ENCODE measurements around the gene CIDEC. TPM values are rescaled to one million over a fixed set of nuclear protein-coding genes. Genes with fewer than 3 reads are reported as not detected.

The CIDEC gene
- total RNA-seq, 4 donors from 2014 or later = 1.00 to 50.5 (median 48.0) TPM

GRCh38 chr3:9911863-9912262, 31.8 kb upstream of the CIDEC start:
- 80 to 95% methylated on average over 4 to 8 of the region's 8 CpGs for WGBS, 2 donors (ENCODE audit: low coverage in 1 of 2)
- H3K36me3 ChIP-seq = peaks cover 0 to 2% (median 0%) of the 10 kb centered on the region in 4 donors
- TF ChIP-seq EP300 (IDR thresholded peaks at IDR 0.05; ENCODE audit: low read depth) (no peak), CTCF (IDR thresholded peaks at IDR 0.05) (no peak)
- in situ Hi-C loops (cut with MboI; ENCODE audit: low pct_ligation_motif_present in 1 of 4, low pct_unique_long_range_greater_than_20kb in 1 of 4, low sequenced_read_pairs in 3 of 4) = no loop called here
- no peaks in the 10 kb centered on the region for H3K9me3 ChIP-seq
- no peak for DNase-seq
- peaks cover 13 to 31% (median 26%) of the 10 kb centered on the region in 4 donors for H3K4me1 ChIP-seq
- H3K27ac ChIP-seq = no peak overlapping the region
- no peaks in the 10 kb centered on the region for H3K27me3 ChIP-seq
- H3K4me3 ChIP-seq = no peak overlapping the region
- intact Hi-C loops (cut with DNase I; ENCODE audit: low total_unique reads) = loop anchor here (10.0 kb wide), 1 partner anchor 67 kb away; the partner anchor contains the start of gene RPUSD3

- Histone ChIP-seq H3K27me3 (no peaks in the 10 kb centered on the region), H3K27ac (no peak overlapping the region), H3K4me1 (peaks cover 3 to 13% (median 6%) of the 10 kb centered on the region in 4 donors), H3K9me3 (no peaks in the 10 kb centered on the region), H3K4me3 (no peak overlapping the region), H3K36me3 (peaks cover 0 to 6% (median 0%) of the 10 kb centered on the region in 4 donors)
- intact Hi-C loops (cut with DNase I; ENCODE audit: low total_unique reads) (loop anchor here (10.0 kb wide), 1 partner anchor 65 kb away; the partner anchor contains the start of gene RPUSD3), in situ Hi-C loops (cut with MboI; ENCODE audit: low pct_ligation_motif_present in 1 of 4, low pct_unique_long_range_greater_than_20kb in 1 of 4, low sequenced_read_pairs in 3 of 4) (no loop called here)
- TF ChIP-seq POLR2AphosphoS5 (IDR thresholded peaks at IDR 0.05) (no peak), EP300 (IDR thresholded peaks at IDR 0.05; ENCODE audit: low read depth) (no peak), CTCF (IDR thresholded peaks at IDR 0.05) (no peak), POLR2A (IDR thresholded peaks at IDR 0.05) (no peak)
- 56 to 91% methylated on average over 1 to 7 of the region's 7 CpGs for WGBS, 2 donors (ENCODE audit: low coverage in 1 of 2)
- DNase-seq = no peak
These were observed 29.4 kb upstream of the CIDEC start for GRCh38 chr3:9909221-9910013.

- in situ Hi-C loops (cut with MboI; ENCODE audit: low pct_ligation_motif_present in 1 of 4, low pct_unique_long_range_greater_than_20kb in 1 of 4, low sequenced_read_pairs in 3 of 4) (no loop called here), intact Hi-C loops (cut with DNase I; ENCODE audit: low total_unique reads) (no loop called here)
- Histone ChIP-seq H3K36me3 (peaks cover 0 to 6% (median 0%) of the 10 kb centered on the region in 4 donors), H3K4me1 (peaks cover 0 to 9% (median 4%) of the 10 kb centered on the region in 4 donors), H3K9me3 (no peaks in the 10 kb centered on the region), H3K27me3 (no peaks in the 10 kb centered on the region), H3K4me3 (no peak overlapping the region), H3K27ac (no peak overlapping the region)
- DNase-seq = no peak
- 80 to 83% methylated on average over 1 to 3 of the region's 3 CpGs for whole genome bisulfite sequencing, 2 donors (ENCODE audit: low coverage in 1 of 2)
- TF ChIP-seq EP300 (IDR thresholded peaks at IDR 0.05; ENCODE audit: low read depth) (no peak), POLR2A (IDR thresholded peaks at IDR 0.05) (no peak), CTCF (IDR thresholded peaks at IDR 0.05) (no peak), POLR2AphosphoS5 (IDR thresholded peaks at IDR 0.05) (no peak)
These were observed 28.2 kb upstream of the CIDEC start for GRCh38 chr3:9908286-9908685.

GRCh38 chr3:9906480-9906879, 26.4 kb upstream of the CIDEC start:
- peaks cover 5 to 20% (median 12%) of the 10 kb centered on the region in 4 donors for H3K4me1 ChIP-seq
- H3K36me3 ChIP-seq = peaks cover 0 to 6% (median 0%) of the 10 kb centered on the region in 4 donors
- no peaks in the 10 kb centered on the region for H3K27me3 ChIP-seq
- intact Hi-C loops (cut with DNase I; ENCODE audit: low total_unique reads) = no loop called here
- no peaks in the 10 kb centered on the region for H3K9me3 ChIP-seq
- DNase-seq = no peak
- 78% methylated on average over 5 of the region's 5 CpGs; no CpG with 5 or more reads in 1 of the 2 donors for WGBS, 2 donors (ENCODE audit: low coverage in 1 of 2)
- H3K27ac ChIP-seq = no peak overlapping the region
- in situ Hi-C loops (cut with MboI; ENCODE audit: low pct_ligation_motif_present in 1 of 4, low pct_unique_long_range_greater_than_20kb in 1 of 4, low sequenced_read_pairs in 3 of 4) = no loop called here
- no peak for TF ChIP-seq POLR2AphosphoS5 (IDR thresholded peaks at IDR 0.05)
- TF ChIP-seq CTCF (IDR thresholded peaks at IDR 0.05) = no peak
- no peak for TF ChIP-seq EP300 (IDR thresholded peaks at IDR 0.05; ENCODE audit: low read depth)
- TF ChIP-seq POLR2A (IDR thresholded peaks at IDR 0.05) = no peak
- no peak overlapping the region for H3K4me3 ChIP-seq
